SK-N-SH treated with all-trans-retinoic acid at 6 μM for 48 hours (cell line): Measurements from ENCODE around the gene TAF1B.
A peak's percentile ranks its signal among the peaks of the same experiment; 100 is the strongest.

Experiments
- ATAC-seq: fragments of 200-7000 bp; cut with Tn5 transposase; 3 replicates; pipeline ENCODE4 v1.9.1; 2020; ENCODE audit warnings: mild to moderate bottlenecking, moderate library complexity
- CREB5 ChIP-seq: fragments of 250-450 bp; sonication (Bioruptor Pico); IDR thresholded peaks from 2 replicates; pipeline ENCODE4 v1.5.1; 2020; ENCODE audit warnings: low read depth, mild to moderate bottlenecking, moderate library complexity
- CSDC2 ChIP-seq: fragments of 250-450 bp; sonication (Bioruptor Pico); IDR thresholded peaks from 2 replicates; pipeline ENCODE4 v1.5.0; 2020; ENCODE audit warnings: mild to moderate bottlenecking, moderate library complexity
- ESRRG ChIP-seq: fragments of 250-450 bp; sonication (Bioruptor Pico); IDR thresholded peaks from 2 replicates; pipeline ENCODE4 v1.6.1; 2021; ENCODE audit warnings: mild to moderate bottlenecking
- GLIS3 ChIP-seq: fragments of 250-450 bp; sonication (Bioruptor Pico); IDR thresholded peaks from 2 replicates; pipeline ENCODE4 v1.5.0; 2020; ENCODE audit warnings: mild to moderate bottlenecking, moderate library complexity
- ISL1 ChIP-seq: fragments of 250-450 bp; sonication (Bioruptor Pico); IDR thresholded peaks from 2 replicates; pipeline ENCODE4 v2.1.2; 2022; ENCODE audit warnings: mild to moderate bottlenecking, moderate library complexity
- OSR1 ChIP-seq: fragments of 250-450 bp; sonication (Bioruptor Pico); IDR thresholded peaks from 2 replicates; pipeline ENCODE4 v1.8.0; 2022; ENCODE audit warnings: moderate library complexity, mild to moderate bottlenecking, inconsistent platforms
- POU6F1 ChIP-seq: fragments of 250-450 bp; sonication (Bioruptor Pico); IDR thresholded peaks from 2 replicates; pipeline ENCODE4 v1.8.0; 2021; ENCODE audit warnings: low read depth, mild to moderate bottlenecking, moderate library complexity, borderline replicate concordance
- PPARA ChIP-seq: fragments of 250-450 bp; sonication (Bioruptor Pico); IDR thresholded peaks from 2 replicates; pipeline ENCODE4 v1.5.0; 2020; ENCODE audit warnings: mild to moderate bottlenecking, borderline replicate concordance
- RARB ChIP-seq: fragments of 250-450 bp; sonication (Bioruptor Pico); IDR thresholded peaks from 2 replicates; pipeline ENCODE4 v1.8.0; 2021; ENCODE audit warnings: mild to moderate bottlenecking, moderate library complexity
- SNAI2 ChIP-seq: fragments of 250-450 bp; sonication (Bioruptor Pico); IDR thresholded peaks from 2 replicates; pipeline ENCODE4 v1.5.0; 2020; ENCODE audit warnings: mild to moderate bottlenecking, moderate library complexity
- TCF4 ChIP-seq: fragments of 250-450 bp; sonication (Bioruptor Pico); IDR thresholded peaks from 2 replicates; pipeline ENCODE4 v1.8.0; 2021; ENCODE audit warnings: mild to moderate bottlenecking, moderate library complexity, borderline replicate concordance
- TOX ChIP-seq: fragments of 250-450 bp; sonication (Bioruptor Pico); IDR thresholded peaks from 2 replicates; pipeline ENCODE4 v1.8.0; 2021; ENCODE audit warnings: mild to moderate bottlenecking, moderate library complexity, borderline replicate concordance
- TSHZ2 ChIP-seq: fragments of 250-450 bp; sonication (Bioruptor Pico); IDR thresholded peaks from 2 replicates; pipeline ENCODE4 v1.5.0; 2020; ENCODE audit warnings: mild to moderate bottlenecking, moderate library complexity
- ZC3H10 ChIP-seq: fragments of 250-450 bp; sonication (Bioruptor Pico); IDR thresholded peaks from 2 replicates; pipeline ENCODE4 v1.5.1; 2021; ENCODE audit warnings: mild to moderate bottlenecking, moderate library complexity
- ZFP3 ChIP-seq: fragments of 250-450 bp; sonication (Bioruptor Pico); IDR thresholded peaks from 2 replicates; pipeline ENCODE4 v1.5.0; 2020; ENCODE audit warnings: mild to moderate bottlenecking, moderate library complexity
- ZNF565 ChIP-seq: fragments of 450-650 bp; formaldehyde crosslinking; conservative IDR thresholded peaks from 2 replicates; pipeline ENCODE4 v1.5.0; 2020; ENCODE audit warnings: low read depth, mild to moderate bottlenecking, moderate library complexity
- TF ChIP-seq, protein P1 (sequence below): fragments of 250-450 bp; sonication (Bioruptor Pico); IDR thresholded peaks from 2 replicates; pipeline ENCODE4 v1.8.0; 2020; ENCODE audit warnings: mild to moderate bottlenecking, moderate library complexity, borderline replicate concordance

Gene TAF1B

DNA sequence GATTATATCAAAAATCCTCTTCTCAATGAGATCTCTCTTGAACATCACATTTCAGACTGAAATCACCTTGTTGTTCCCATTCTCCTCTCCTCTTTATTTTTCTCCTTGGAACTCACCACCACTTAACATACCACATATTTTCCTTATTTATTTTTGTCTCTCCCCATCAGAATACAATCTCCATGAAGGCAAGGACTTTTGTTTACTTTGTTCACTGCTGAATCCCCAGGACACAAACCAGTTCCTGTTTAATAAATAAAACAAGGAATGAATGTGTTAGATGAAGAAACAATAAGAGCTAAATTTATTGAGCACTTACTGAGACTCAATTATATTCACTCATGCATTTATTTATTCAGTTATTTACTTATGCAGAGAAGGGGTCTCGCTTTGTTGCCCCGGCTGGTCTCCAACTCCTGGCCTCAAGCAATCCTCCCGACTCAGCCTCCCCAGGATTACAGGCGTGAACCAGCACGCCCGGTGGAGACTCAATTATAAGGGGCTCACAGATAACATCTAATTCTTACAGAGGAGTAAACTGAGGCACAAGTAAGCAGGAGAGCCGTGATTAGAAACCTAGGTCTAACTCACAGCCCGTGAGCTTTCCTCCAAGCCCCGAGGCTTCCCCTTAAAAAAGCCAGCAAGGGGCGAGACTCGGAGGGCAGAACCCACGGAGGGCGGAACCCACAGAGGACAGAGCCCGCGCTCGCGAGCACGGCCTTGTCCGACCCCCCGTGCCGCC, 616 bp upstream of the TAF1B start:
- no peak for TF ChIP-seq ZFP3 (CRISPR knock-in tag)
- no peak for TF ChIP-seq ESRRG
- 0 out of 2 replicates have a peak, but pooled peaks have one; percentile 43 for TF ChIP-seq CSDC2 (CRISPR knock-in tag)
- TF ChIP-seq TCF4 (CRISPR knock-in tag) = no peak
- no peak for TF ChIP-seq ZNF565 (CRISPR knock-in tag)
- no peak for TF ChIP-seq TSHZ2 (CRISPR knock-in tag)
- no peak for ATAC-seq

GRCh38 chr2:9844036-9844483, 786 bp downstream of the TAF1B start:
- TF ChIP-seq CSDC2 (CRISPR knock-in tag) = no peak
- no peak for TF ChIP-seq TSHZ2 (CRISPR knock-in tag)
- no peak for TF ChIP-seq ISL1
- TF ChIP-seq ZC3H10 (CRISPR knock-in tag) = no peak
- TF ChIP-seq, protein P1, sequence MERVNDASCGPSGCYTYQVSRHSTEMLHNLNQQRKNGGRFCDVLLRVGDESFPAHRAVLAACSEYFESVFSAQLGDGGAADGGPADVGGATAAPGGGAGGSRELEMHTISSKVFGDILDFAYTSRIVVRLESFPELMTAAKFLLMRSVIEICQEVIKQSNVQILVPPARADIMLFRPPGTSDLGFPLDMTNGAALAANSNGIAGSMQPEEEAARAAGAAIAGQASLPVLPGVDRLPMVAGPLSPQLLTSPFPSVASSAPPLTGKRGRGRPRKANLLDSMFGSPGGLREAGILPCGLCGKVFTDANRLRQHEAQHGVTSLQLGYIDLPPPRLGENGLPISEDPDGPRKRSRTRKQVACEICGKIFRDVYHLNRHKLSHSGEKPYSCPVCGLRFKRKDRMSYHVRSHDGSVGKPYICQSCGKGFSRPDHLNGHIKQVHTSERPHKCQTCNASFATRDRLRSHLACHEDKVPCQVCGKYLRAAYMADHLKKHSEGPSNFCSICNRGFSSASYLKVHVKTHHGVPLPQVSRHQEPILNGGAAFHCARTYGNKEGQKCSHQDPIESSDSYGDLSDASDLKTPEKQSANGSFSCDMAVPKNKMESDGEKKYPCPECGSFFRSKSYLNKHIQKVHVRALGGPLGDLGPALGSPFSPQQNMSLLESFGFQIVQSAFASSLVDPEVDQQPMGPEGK (CRISPR knock-in tag) = no peak
- TF ChIP-seq, all 23 proteins: peak for 0
- peak; percentile 27 for ATAC-seq

DNA sequence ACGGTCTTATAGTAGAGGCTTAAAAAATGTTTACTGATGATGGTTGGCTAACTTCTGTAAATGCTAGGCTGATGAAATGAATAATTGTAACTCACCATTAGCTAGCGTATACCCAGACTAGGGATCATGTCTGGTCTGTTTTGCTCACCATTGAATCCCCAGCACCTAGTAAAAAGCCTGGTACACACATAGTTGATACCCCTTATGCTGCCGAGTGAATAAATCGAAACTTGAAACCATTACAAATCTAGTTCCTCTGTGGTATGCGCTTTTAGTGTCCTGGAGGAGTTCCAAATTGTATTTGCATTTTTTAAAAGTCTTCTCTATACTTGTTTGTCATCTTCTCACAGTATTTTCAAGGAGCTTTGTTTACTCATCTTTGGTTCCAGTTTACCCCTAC, 1.3 kb downstream of the TAF1B start:
- ATAC-seq = peak; percentile 4; the same call in 1 of the 3 replicates
- TF ChIP-seq, protein P1 (CRISPR knock-in tag) = no peak
- TF ChIP-seq ISL1 (no peak), SNAI2 (CRISPR knock-in tag) (no peak), TOX (CRISPR knock-in tag) (no peak), CSDC2 (CRISPR knock-in tag) (no peak), GLIS3 (no peak), ZNF565 (CRISPR knock-in tag) (no peak), OSR1 (no peak)

- no peak for TF ChIP-seq POU6F1
- no peak for TF ChIP-seq CREB5 (CRISPR knock-in tag)
- TF ChIP-seq PPARA (CRISPR knock-in tag) = no peak
- TF ChIP-seq ZC3H10 (CRISPR knock-in tag) = no peak
- no peak for TF ChIP-seq TOX (CRISPR knock-in tag)
- TF ChIP-seq ESRRG = no peak
- TF ChIP-seq, protein P1 (CRISPR knock-in tag) = no peak
- TF ChIP-seq RARB (CRISPR knock-in tag) = no peak
- ATAC-seq = no peak
Measured at GRCh38 chr2:9846554-9846953, 3.3 kb downstream of the TAF1B start.
